Islet precursor cell (in vitro differentiated cells): Measurements from ENCODE around the gene PPME1.

Experiments used
- DNase-seq: peaks from one replicate; pipeline ENCODE4 v3.0.0-alpha.2; 2018

The PPME1 gene

DNA sequence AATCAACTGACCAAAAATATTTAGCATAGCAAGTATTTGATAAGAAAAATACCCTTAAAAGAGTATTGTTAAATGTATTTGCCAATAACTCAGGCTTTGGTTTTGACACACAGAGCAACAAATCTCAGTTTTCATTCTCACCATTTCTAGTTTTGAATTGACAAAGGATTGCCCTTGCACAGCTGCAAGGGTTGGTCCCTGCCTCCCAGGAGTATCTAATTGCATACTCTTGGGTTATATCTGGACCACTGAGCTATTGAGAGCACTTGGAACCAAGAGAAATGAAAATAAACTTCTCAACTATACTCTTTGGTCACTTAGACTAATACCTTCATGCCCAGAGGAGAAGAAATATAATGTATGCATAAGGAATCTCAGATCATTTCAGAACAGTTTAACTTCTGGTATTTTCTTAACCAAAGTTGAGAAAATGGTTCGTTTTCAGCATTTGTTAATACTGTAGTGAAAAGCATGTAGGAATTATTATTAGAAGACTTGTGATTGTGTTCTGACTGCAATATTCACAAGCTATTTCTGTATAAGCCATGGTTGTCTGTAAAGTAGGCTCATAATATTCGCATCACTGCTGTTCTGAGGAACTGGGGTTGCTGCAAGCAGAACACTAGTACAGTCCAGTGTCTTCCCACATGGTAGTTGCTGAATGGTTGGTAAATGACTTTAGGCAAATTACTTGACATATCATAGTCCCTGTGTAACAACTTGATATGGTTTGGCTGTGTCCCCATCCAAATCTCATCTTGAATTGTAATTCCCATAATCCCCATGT lies 8.2 kb upstream of the PPME1 start:
- DNase-seq, result no peak

GRCh38 chr11:74168838-74169237 lies 2.3 kb upstream of the PPME1 start:
- DNase-seq, result no peak

DNA sequence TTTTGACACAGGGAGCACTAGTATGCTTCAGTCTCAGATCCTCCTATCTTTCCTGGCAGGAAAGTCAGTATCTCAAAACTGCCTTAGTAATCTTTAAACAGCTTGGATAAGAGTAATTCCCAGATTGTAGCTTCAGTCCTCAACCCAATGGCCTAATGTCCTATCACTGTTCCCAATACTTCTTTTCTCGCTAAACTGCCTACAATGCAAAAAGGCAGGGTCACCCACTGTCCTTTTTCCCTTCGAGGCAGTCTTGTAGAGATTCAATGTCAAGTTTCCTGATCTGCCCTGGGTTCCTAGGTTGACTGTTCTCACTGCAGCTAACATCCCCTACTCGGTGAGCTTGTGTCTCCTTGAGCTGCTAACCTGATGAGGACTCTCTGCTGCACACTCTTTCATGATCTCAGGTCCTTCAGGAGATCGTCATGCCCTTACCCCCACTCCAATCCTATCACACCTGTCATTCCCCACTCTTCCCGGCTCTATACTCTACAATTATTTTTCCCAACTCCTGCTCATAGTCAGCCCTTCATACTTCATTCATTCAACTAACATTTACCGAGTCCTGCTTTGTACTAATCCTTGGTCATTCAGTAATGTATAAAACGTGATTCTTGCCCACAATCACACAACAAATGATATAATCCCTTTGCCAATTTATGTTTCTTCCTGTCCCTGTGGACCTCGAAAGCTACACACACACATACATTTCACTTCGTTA lies 1.2 kb upstream of the PPME1 start:
- no peak for DNase-seq

- DNase-seq, result no peak
Measured at GRCh38 chr11:74171630-74171968, 510 bp downstream of the PPME1 start.

GRCh38 chr11:74171997-74172396 lies 908 bp downstream of the PPME1 start:
- no peak for DNase-seq

DNA sequence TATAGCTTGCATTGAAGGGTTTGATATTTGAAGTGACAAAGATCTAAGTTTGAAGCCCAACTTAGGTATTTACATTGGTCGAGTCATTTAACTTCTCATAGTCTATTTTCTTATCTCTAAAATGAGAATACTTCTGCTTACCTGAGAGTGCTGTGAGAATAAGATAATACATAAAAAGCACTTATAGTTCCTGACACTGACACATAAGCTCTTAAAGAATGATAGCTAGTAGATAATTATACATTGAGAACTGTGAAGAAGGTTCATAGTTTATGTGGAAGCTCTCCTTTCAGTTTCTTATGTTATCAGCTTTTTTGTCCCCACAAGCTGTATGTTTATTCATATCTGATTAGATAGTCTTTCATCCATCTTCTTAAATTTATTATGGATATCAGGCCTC lies 4.8 kb downstream of the PPME1 start:
- no peak for DNase-seq

DNA sequence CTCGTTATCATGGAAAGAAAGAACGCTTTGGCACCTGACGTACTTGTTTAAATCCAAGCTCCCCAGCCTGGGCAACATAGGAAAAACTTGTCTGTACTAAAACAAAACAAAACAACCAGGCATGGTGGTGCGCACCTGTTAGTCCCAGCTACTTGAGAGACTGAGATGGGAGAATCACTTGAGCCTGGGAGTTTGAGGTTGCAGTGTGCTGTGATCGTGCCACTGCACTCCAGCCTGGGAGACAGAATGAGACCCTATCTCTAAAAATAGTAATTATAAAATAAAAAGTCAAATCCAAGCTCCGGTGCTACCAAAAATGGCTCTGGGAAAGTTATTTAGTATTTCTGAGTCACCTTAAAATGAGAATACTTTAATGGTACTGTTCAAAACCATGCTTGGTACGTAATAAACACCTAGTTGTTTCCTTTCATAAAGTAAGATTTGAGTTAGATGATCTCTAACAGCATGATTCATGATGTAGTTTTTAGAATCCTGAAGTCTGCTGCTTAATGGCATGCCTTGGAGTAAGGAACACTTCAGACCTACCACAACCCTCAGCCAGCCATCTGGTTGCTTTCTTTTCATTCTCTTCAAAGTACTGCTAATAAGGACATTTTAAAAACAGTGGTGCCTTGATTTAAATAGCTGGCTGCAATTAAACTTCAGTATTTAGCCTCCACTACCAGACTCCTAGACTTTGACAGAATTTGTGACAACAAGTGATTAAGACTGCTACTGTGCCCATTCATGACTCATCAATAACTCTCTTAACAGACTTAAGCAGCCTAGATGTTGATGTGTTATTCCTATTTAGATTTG lies 8.4 kb downstream of the PPME1 start:
- DNase-seq, result no peak

GRCh38 chr11:74182635-74183034 lies 11.5 kb downstream of the PPME1 start:
- no peak for DNase-seq

DNA sequence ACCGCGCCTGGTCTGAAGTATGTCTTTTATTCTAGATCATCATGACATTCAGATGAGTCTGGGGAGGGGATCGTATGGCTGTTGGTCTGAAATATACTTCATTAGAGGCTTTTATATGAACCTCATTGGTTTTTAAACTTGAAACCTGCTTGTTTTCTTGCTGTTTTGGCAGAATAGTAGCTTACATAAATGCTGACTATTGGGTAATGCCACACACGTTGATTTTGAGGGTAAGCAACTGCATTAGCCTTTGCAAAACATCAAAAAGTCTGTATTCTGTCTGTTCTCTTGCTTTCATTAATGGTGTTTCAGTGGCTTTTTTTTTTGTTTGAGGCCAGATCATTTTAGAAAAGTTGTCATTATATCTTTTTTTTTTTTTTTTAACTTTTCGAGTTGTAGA lies 14.2 kb downstream of the PPME1 start:
- DNase-seq, result no peak

GRCh38 chr11:74185695-74186094 lies 14.6 kb downstream of the PPME1 start:
- DNase-seq, result no peak

DNA sequence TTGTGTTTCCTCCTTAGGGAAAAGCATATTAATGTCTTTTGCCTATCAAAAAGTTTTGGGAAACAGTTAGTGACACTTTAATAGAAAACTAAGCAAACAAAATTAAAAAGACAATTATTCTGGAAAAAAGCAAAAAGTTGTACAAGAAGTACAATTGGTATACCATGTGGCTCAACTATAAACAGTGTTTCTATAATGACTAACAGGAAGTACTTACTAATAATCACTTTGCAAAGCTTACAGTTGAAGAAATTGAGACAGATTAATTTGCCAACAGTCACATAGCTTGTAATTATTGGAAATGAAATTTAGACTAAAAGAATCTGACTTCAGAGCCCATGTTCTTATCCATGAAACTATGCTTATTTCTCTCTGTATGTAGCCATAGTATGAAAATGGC lies 24.7 kb downstream of the PPME1 start:
- DNase-seq, result no peak

DNA sequence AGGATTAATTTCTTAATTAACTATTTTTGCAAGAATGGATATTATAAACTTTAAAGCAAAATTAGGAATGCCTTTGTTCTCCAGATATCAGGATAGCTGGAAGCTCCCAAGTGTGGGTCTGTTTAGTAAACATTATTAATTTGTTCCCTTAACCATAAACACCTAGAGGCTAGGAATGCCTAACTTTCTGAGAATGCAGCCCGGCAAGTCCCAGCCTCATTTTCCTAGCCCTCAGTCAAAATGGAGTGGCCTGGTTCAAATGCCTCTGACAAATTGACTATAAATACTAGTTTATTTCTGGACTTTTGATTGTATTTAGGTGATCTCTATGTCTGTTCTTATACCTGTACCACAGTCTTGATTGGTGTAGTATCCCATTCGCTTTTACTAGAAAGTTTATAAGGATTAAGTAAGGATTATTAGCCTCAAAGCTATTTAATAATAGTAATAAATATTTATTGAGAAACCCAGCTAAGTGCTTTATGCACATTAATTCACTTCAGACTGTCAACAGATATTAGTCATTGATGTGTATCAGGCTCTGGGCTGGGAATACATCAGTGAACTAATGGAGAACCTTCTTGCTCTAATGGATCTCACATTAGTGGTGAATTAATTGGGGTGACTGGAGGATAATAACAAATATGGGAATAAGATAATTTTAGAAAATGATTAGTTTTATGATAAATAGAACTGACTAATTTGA lies 25.8 kb downstream of the PPME1 start:
- DNase-seq, result no peak

DNA sequence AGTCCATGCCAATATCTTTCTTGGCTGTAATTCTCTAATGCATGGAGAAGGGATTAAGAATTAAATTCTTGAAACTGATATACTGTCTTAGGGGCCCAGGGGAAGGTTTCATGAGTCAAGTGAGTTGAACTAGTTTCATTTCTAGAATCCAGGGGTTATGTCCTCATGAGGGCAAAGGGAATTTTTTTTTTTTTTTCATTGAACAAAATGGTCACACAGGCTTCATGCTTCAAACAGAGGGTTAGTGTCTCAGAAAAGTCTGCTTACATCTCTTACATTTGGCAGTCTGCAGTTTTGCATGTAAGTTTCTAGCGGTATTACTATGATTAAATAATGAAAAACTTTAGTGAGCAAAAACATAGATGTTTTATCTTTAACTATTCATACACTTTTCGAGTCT lies 32.9 kb downstream of the PPME1 start:
- DNase-seq, result no peak

- no peak for DNase-seq
Measured at GRCh38 chr11:74204701-74205100, 33.6 kb downstream of the PPME1 start.

DNA sequence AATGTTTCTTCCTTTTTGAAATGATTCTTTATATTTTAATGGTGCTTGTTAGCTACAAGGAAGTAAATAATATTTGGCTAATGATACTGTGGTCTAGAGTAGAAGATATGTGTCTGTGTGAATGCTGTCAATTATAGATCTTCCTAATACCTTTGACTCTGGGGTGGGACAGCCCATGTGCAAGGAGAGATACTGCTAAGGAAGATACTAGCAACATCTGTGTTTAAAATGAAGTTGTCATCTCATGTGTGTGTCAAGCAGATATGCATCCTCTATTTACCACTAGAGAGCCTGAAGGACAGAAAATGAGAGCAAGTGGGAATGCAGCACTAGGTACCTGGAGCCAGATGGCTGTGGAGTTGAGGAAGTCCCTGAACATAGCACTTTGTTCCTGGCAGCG lies 34.1 kb downstream of the PPME1 start:
- no peak for DNase-seq

DNA sequence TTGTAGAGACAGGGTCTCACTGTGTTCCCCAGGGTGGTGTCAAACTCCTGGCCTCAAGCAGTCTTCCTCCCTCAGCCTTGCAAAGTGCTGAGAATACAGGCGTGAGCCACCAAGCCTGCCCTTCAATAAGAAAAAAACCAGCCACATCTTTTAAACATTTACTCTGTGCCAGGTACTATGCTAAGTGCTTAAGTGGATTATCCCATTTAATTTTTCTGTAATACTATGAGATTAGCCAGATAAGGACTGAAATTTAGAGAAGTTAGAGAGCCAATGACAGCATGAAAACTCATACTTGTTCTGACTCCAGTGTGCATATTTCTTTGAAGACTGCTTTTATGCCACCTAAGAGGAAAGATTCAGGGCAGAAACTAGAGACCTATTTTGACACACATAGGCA lies 35.7 kb downstream of the PPME1 start:
- DNase-seq, result no peak

DNA sequence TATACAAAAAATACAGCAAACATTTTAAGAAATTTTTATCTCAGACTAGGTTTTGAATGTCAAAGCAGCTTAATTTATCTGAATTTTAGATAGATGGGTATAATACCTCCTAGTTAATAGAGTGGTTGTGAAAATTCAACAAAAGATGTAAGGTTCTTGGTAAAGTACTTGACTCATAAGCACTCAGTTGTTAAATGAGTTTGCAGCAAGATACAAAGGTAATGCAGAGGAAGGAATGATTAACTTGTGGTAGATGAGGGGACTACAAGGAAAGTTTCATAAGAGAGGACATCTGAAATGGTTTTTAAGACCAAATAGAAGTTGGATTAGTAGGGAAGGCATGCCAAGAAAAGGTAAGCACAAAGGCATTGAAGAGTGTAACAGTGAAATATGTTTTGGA lies 37.4 kb downstream of the PPME1 start:
- no peak for DNase-seq

DNA sequence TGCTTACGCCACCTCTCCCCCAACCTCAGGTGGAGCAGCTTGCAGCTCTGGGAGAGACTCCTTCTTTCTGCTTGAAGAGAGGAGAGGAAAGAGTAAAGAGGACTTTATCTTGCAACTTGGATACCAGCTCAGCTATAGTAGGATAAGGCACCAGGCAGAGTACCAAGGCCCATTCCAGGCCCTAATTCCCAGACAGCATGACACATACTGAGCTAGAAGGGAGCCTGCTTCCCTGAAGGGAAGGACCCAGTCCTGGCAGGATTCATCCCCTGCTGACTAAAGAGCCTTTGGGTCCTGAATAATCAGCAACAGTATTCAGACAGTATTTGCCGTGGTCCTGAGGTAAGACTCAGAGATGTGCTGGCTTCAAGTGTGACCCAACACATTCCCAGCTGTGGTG lies 41.4 kb downstream of the PPME1 start:
- no peak for DNase-seq

DNA sequence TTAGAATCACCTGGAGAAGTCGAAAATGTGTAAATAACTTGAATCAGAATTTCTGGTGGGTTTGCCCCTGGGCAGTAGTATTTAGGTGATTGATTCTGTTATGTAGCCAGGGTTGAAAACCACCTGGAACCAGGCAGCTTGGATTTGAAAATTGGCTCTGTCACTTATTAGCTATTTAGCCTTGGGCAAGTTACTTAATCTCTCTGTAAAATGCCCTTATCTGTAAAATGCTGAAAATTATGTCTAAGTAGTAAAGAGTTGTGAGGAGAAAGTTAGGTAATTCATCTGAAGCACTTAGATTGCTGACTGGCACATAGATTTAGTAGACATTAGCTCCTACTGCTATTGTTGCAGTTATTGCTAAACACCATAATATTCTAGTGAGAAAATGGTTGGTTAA lies 49.3 kb downstream of the PPME1 start:
- no peak for DNase-seq

DNA sequence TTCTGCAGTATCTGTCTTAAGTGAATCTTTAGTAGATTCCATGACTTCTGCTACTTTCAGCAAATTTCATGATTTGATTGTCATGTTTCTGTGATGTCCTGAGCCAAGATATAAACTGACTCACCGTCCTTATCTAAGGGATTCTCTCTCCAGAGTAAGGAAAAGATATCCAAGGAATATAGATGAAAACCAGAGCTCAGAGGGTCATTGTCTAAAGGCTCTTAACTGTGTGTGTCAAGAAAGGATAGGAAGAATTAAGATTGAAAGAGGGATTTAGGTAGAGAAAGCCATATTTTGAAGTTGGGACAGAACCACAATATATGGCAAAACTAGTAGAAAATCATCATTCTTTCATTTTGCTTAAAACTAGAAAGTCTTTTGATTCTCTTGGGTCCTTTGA lies 50.7 kb downstream of the PPME1 start:
- DNase-seq, result no peak

DNA sequence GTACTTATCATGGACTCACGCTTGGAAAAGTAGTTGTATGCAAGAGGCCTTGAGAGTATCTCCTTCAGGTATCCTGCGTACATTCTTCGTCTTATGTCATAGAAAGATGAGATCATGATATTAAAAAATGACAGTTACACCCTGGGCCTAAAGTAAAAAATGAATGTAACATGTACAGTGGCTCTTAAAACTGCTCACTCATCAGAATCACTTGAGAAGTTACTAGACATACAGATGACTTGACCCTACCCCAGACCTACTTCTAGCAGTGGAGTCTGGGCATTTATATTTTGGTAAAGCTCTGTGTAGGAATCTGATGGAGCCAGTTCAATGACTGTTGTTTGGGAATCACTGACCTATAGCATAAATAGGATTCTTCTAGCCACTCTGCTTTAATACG lies 54.5 kb downstream of the PPME1 start:
- DNase-seq, result no peak

GRCh38 chr11:74226907-74227306 lies 55.8 kb downstream of the PPME1 start:
- no peak for DNase-seq

DNA sequence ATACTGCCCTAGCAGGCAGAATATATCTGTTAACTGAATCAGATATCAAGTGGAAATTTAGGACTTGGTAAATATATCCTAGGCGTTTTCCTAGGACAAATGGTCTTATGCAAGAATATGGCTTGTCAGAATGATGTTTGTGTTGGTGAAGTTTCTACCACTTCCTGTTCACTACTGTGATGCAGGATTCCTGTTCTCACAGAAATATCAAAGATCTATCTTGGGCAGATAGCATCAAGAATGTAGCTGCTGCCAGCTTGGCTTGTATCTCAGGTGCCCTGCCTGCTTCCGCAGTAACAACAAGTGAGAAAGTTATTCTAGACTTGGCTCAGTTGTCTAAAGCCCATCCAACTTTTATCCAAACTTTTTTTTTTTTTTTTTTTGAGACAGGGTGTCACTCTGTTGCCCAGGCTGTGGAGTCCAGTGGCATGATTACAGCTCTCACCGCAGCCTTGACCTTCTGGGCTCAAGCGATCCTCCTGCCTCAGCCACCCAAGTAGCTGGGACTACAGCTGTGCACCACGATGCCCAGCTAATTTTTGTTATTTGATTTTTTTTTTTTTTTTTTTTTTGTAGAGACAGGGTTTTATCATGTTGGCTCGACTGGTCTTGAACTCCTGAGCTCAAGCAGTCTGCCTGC lies 61.3 kb downstream of the PPME1 start:
- DNase-seq, result no peak
